NCI-H1105 treated with DMSO at 0.1 percent for 48 hours (cell line): Measurements from ENCODE around the gene NEK5.
"Not testable (repeated sequence)": the region's sequence is repeated elsewhere in the genome, so short reads cannot be mapped to it uniquely, and the experiment has no call there.

Experiments
- DNase-seq: peaks from one replicate; lab custom pipeline; 2025; lab: John Stamatoyannopoulos, UW

Gene NEK5

GRCh38 chr13:52070929-52071523 is 57.8 kb downstream of the NEK5 start:
- DNase-seq = no peak

GRCh38 chr13:52067237-52067636 is 61.6 kb downstream of the NEK5 start:
- DNase-seq = no peak

- DNase-seq = no peak
These were observed 67.3 kb downstream of the NEK5 start for GRCh38 chr13:52061587-52061986.

- DNase-seq = not testable (repeated sequence)
These were observed 67.8 kb downstream of the NEK5 start for GRCh38 chr13:52061064-52061463.

- DNase-seq = no peak
These were observed 75.4 kb downstream of the NEK5 start for GRCh38 chr13:52053460-52053859.

GRCh38 chr13:52051400-52051799 is 77.5 kb downstream of the NEK5 start:
- DNase-seq = no peak

- DNase-seq = no peak
These were observed 80.4 kb downstream of the NEK5 start for GRCh38 chr13:52048516-52048915.

GRCh38 chr13:52047463-52047862 is 81.4 kb downstream of the NEK5 start:
- no peak for DNase-seq

GRCh38 chr13:52043675-52044074 is 85.2 kb downstream of the NEK5 start:
- no peak for DNase-seq

- DNase-seq = no peak
These were observed 92.8 kb downstream of the NEK5 start for GRCh38 chr13:52036037-52036436.

GRCh38 chr13:52034616-52035226 is 94.2 kb downstream of the NEK5 start:
- DNase-seq = peak; percentile 20

- DNase-seq = no peak
These were observed 95.8 kb downstream of the NEK5 start for GRCh38 chr13:52033039-52033438.

GRCh38 chr13:52030401-52030800 is 98.5 kb downstream of the NEK5 start:
- not testable (repeated sequence) for DNase-seq

GRCh38 chr13:52029569-52029968 is 99.3 kb downstream of the NEK5 start:
- DNase-seq = no peak

- DNase-seq = no peak
These were observed 101.0 kb downstream of the NEK5 start for GRCh38 chr13:52027832-52028231.

GRCh38 chr13:52026246-52026626 is 102.6 kb downstream of the NEK5 start:
- no peak for DNase-seq

GRCh38 chr13:52025475-52026245 is 103.2 kb downstream of the NEK5 start:
- DNase-seq = no peak

- DNase-seq = no peak
These were observed 104.4 kb downstream of the NEK5 start, which contains the start of gene UTP14C for GRCh38 chr13:52024481-52024880. Gene UTP14C, plus strand, starts transcription at chr13:52024691. Its CDS starts 4,114 bp downstream, at chr13:52028805.

GRCh38 chr13:52022356-52022755 is 106.5 kb downstream of the NEK5 start:
- DNase-seq = no peak

- DNase-seq = no peak
These were observed 108.7 kb downstream of the NEK5 start for GRCh38 chr13:52020191-52020590.

- DNase-seq = no peak
These were observed 112.6 kb downstream of the NEK5 start for GRCh38 chr13:52016296-52016695.

- no peak for DNase-seq
These were observed 116.4 kb downstream of the NEK5 start for GRCh38 chr13:52012512-52012836.
